ENCODE data around the gene CLIC1.

GRCh38 chr6:31744422-31744821 is 8.1 kb upstream of the CLIC1 start:
- TF ChIP-seq CTCF (IDR thresholded peaks at IDR 0.05): no peak
- no peak for TF ChIP-seq POLR2A (IDR thresholded peaks at IDR 0.05)
